ENCODE results near the gene ZNF436.

The ZNF436 gene

DNA sequence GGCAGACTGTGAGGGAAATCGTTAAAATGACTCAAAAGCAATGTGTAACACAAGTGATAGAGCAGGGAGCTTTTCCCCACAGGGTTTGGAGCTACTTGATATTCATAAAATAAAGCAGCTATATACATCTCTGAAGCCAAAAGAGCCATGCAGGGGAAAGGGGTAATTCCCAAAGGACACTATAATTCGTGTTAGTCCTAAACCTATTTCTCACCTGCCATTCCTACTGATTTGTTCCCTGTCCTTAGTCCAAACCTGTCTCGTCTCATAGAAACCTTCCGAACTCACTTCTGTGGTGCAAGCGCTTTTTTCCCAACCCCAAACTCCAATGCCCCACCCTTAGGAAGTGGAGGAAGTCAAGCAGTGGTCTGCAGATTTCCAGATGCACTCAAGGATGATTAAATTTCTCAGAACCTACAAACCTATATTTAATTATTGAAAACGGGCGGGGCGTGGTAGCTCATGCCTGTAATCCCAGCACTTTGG lies 24.6 kb downstream of the ZNF436 start:
- H4K20me1 ChIP-seq: peaks cover 34% of the 10 kb centered on the region
- no peak for TF ChIP-seq Cebpa-rat (IDR thresholded peaks at IDR 0.05)
- H3K4me1 ChIP-seq: peaks cover 29% of the 10 kb centered on the region
- no peaks in the 10 kb centered on the region for H3K27me3 ChIP-seq
- peaks cover 8% of the 10 kb centered on the region; the same call in 1 of the 2 replicates for H3K36me3 ChIP-seq
- peak overlapping the region; percentile 99 for H3K9ac ChIP-seq
- peak overlapping the region; percentile 100 for H3K27ac ChIP-seq
- H3K4me3 ChIP-seq: peak overlapping the region; percentile 87
- peaks cover 8% of the 10 kb centered on the region; the same call in 1 of the 2 replicates for H3K9me3 ChIP-seq
- H3K4me2 ChIP-seq: peak overlapping the region; percentile 88

DNA sequence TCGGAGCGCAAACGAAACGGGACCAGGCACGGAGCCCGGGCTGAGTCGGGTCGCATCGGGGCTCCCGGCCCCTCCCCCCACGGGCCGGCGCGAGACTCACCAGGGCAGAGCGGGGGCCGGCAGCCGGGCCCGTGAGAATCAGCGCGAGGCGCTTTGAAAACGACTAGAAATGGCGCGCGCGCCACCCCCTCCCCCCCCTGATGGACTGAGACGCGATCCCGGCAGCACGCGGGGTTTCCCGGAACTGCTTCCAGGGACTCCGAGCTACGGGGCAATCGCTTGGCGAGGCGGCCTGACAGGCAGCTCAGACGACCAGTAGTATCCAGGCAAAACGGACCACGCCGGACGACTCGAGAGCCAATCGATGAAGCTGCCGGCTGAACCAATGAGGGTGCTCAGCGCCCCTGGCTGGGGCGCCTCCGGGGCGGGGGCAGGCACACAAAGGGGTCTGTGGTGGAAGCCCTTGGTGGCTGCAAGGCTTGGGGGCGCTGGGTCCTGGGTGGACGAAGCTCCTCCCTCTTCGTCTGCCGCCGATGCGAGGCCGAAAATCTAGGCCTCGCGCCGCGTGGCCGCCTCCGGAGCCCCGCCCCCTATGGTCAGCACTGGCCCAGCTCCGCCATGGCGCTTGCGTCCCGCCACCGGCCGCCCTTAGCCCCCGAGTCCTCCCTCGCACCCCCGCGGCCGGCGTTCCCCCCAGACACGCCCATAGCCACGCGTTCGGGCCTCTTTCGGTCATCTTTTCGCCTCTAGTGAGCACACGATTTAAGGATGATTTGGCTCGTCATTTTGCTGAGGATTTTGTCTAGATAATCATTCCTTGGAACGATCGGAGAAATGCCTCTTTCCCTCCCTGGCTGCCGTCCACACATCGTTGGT lies 25.3 kb downstream of the ZNF436 start, which contains the start of gene HNRNPR:
HNRNPR (minus strand) TSS at position 174 of the 876 bp plus-strand sequence. CDS start 3,276 bp downstream, outside the sequence.
- no peaks in the 10 kb centered on the region for H3K27me3 ChIP-seq
- peak within 1 kb of the TSS; percentile 100 for H3K27ac ChIP-seq
- no peak for TF ChIP-seq Cebpa-rat (IDR thresholded peaks at IDR 0.05)
- H3K4me3 ChIP-seq: peak within 1 kb of the TSS; percentile 87
- H3K4me1 ChIP-seq: peaks cover 36% of the 10 kb centered on the region
- peak within 1 kb of the TSS; percentile 99 for H3K9ac ChIP-seq
- H3K9me3 ChIP-seq: peaks cover 8% of the 10 kb centered on the region; the same call in 1 of the 2 replicates
- peaks cover 41% of the 10 kb centered on the region for H4K20me1 ChIP-seq
- peaks cover 13% of the 10 kb centered on the region; the same call in 1 of the 2 replicates for H3K36me3 ChIP-seq
- peak within 1 kb of the TSS; percentile 90 for H3K4me2 ChIP-seq

DNA sequence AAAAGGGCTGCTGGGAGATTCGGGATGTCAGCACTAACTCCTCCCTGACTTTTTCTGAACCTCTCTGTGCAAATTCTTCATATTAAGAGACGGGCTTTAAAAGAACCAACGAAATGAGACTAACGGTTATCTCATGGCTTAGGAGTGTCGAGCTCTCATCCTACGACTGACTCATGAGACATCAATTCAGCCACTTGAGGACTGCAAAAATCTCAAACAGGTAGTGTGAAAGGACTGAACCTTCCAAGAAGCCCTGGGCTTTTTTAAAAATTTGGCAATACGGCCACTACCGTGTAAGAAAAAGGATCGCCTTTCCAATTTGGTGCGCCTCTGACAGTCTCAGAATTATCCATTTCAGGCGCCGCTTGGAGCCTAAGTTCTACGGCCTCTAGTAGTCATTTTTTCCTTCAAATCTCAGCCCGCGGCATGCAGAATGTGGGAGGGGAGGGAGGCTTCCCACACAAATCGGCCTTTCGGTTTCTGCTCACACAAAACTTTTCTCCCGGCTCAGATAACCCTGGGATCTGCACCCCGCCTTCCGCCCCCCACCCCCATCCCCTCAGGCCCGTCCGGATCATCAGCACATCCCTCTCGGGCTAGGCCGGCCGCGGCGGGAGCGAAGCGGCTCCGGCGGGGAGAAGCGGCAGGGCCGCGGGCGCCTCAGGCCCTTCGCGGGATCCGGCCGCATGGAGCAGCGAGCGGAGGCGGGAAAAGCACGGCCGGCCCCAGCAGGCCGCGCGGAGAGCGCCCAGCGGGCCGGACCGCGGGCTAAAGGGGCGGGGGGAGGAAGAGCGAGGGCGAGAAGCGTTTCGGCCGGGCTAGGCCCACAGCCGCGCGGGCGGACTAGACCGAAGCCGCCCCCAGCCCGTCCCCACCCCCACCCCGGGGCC lies 26.2 kb downstream of the ZNF436 start:
- H4K20me1 ChIP-seq: peaks cover 50% of the 10 kb centered on the region
- peaks cover 8% of the 10 kb centered on the region; the same call in 1 of the 2 replicates for H3K9me3 ChIP-seq
- no peak for TF ChIP-seq Cebpa-rat (IDR thresholded peaks at IDR 0.05)
- peak overlapping the region; percentile 100 for H3K27ac ChIP-seq
- peaks cover 39% of the 10 kb centered on the region for H3K4me1 ChIP-seq
- H3K4me3 ChIP-seq: peak overlapping the region; percentile 87
- H3K9ac ChIP-seq: peak overlapping the region; percentile 99
- H3K36me3 ChIP-seq: peaks cover 20% of the 10 kb centered on the region; the same call in 1 of the 2 replicates
- H3K27me3 ChIP-seq: no peaks in the 10 kb centered on the region
- H3K4me2 ChIP-seq: peak overlapping the region; percentile 90

DNA sequence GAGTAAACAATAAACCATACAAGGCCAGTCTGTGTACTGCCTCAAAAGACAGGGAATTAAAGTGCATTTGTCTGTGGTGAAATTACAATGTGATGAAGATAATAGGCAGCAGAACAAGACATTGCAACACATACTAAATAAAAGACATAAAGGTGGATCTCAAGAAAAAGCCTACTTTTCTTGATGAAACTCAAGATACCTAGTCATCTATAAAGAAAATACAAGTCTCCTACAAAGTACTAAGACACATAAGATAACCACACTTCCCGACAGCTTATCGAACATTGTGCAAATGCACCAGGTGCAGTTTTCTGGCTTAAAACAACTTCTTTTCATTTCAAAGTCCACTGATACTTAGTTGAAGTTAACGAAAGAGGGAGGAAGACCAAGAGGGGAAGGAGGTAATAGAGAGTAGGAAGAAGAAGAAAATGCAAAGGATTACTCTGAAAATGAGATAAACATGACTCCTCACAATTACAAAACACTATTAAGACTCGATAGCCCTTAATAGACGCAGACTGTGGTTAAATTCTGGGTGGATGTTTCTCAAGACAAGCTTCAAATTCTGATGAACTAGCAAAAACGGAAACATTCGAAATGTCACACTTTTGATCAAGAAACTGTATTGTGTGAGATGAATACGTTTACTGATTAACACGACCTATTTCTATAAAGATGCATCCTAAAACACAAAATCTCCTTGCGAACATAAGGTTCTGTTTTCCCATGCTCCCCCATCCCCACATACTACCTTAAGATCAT lies 27.5 kb downstream of the ZNF436 start:
- peak overlapping the region; percentile 90 for H3K4me2 ChIP-seq
- no peaks in the 10 kb centered on the region for H3K27me3 ChIP-seq
- TF ChIP-seq Cebpa-rat (IDR thresholded peaks at IDR 0.05): no peak
- peaks cover 8% of the 10 kb centered on the region; the same call in 1 of the 2 replicates for H3K9me3 ChIP-seq
- H3K27ac ChIP-seq: peak overlapping the region; percentile 100
- H4K20me1 ChIP-seq: peaks cover 63% of the 10 kb centered on the region
- peak overlapping the region; percentile 99 for H3K9ac ChIP-seq
- H3K36me3 ChIP-seq: peaks cover 34% of the 10 kb centered on the region
- peak overlapping the region; percentile 87 for H3K4me3 ChIP-seq
- H3K4me1 ChIP-seq: peaks cover 39% of the 10 kb centered on the region

DNA sequence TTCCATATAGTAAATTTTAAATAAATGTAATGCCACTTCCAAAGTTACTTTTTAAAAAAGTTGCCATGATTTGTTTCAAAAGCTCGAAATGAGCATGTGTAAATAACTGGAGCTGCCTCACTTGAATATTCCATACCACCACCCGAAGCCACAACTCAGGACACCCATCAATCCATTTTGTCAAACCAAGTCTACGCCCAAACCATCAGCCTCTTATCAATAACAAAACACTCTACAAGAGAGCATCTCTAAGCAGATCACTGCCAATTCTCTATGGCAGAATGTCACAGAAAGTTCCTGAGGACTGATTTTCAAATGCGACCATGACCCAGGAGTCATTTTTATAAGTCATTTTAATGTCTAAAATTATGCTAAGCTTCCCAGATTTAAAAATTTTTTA lies 30.0 kb downstream of the ZNF436 start:
- Histone ChIP-seq H3K9ac (no peak overlapping the region; the same call in 1 of the 2 replicates), H3K36me3 (peaks cover 58% of the 10 kb centered on the region)

DNA sequence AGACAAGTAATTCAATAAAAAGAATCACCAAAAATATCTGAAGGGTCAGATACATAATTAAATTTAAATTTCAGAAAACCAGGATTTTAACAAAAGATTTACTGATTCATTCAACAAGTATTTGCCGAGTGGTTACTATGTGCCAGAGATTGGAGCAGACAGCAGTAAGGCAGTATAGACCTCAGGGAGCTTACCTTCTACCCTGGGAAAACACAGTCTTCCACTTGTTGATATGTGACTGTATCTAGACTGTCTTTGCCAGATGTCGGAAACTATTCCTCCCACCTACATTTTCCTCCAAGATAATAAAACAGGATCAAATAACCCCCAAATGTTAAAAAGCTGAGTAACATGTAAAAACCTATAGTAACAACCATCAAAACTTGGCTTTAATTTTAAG lies 31.8 kb downstream of the ZNF436 start:
- Histone ChIP-seq H3K27ac (no peak overlapping the region), H3K4me1 (peaks cover 32% of the 10 kb centered on the region), H3K4me2 (no peak overlapping the region), H3K4me3 (no peak overlapping the region), H3K27me3 (no peaks in the 10 kb centered on the region), H4K20me1 (peaks cover 100% of the 10 kb centered on the region), H3K36me3 (peaks cover 75% of the 10 kb centered on the region), H3K9me3 (no peaks in the 10 kb centered on the region), H3K9ac (no peak overlapping the region)
- TF ChIP-seq Cebpa-rat (IDR thresholded peaks at IDR 0.05): no peak

More for the DNA sequence above, 30.0 kb downstream of the ZNF436 start:
- Histone ChIP-seq H3K27me3 (no peaks in the 10 kb centered on the region), H3K9me3 (no peaks in the 10 kb centered on the region), H3K27ac (no peak overlapping the region), H3K4me1 (peaks cover 32% of the 10 kb centered on the region), H3K4me3 (no peak overlapping the region), H3K4me2 (peak overlapping the region; percentile 90), H4K20me1 (peaks cover 88% of the 10 kb centered on the region)
- no peak for TF ChIP-seq Cebpa-rat (IDR thresholded peaks at IDR 0.05)

DNA sequence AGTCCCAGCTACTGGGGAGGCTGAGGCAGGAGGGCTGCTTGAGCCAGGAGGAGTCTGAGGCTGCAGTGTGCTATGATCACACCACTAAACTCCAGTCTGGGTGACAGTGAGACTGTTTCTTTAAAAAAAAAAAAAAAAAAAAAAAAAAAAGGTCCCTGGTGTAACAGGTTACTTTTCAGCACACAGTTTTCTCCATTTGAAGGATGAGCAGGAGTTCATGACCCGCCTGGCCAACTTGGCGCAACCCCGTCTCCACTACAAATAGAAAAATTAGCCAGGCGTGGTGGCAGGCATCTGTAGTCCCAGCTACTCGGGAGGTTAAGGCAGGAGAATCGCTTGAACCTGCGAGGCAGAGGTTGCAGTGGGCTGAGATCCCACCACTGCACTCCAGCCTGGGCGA lies 37.9 kb downstream of the ZNF436 start:
- TF ChIP-seq Cebpa-rat (IDR thresholded peaks at IDR 0.05): no peak

DNA sequence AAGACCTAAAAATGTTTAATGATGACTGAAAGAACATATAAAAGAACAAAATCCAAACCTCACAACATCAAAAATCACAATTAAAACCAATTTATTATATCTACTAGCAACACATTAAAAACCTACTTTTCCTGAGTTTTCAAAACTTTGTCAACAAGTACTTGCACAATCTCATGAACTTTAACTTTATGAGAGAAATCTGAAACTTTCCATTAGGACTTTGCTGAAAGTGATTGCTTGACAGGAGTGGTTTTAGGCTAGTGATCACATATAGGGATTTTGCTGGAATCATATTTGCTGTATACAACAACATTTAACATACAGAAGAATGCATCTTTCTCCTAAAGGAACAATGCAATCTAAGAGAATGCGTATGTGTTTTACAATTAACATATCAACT lies 38.8 kb downstream of the ZNF436 start:
- TF ChIP-seq Cebpa-rat (IDR thresholded peaks at IDR 0.05): no peak
- Histone ChIP-seq H3K4me2 (no peak overlapping the region), H3K36me3 (peaks cover 99% of the 10 kb centered on the region), H3K27me3 (no peaks in the 10 kb centered on the region), H3K9me3 (no peaks in the 10 kb centered on the region), H3K9ac (no peak overlapping the region), H4K20me1 (peaks cover 100% of the 10 kb centered on the region), H3K27ac (no peak overlapping the region), H3K4me3 (no peak overlapping the region), H3K4me1 (no peaks in the 10 kb centered on the region)

More for the DNA sequence above, 37.9 kb downstream of the ZNF436 start:
- H3K9ac ChIP-seq: no peak overlapping the region
- H3K4me2 ChIP-seq: no peak overlapping the region
- H3K9me3 ChIP-seq: no peaks in the 10 kb centered on the region
- no peaks in the 10 kb centered on the region for H3K27me3 ChIP-seq
- H4K20me1 ChIP-seq: peaks cover 100% of the 10 kb centered on the region
- no peaks in the 10 kb centered on the region for H3K4me1 ChIP-seq
- peaks cover 99% of the 10 kb centered on the region for H3K36me3 ChIP-seq
- no peak overlapping the region for H3K4me3 ChIP-seq
- H3K27ac ChIP-seq: no peak overlapping the region

DNA sequence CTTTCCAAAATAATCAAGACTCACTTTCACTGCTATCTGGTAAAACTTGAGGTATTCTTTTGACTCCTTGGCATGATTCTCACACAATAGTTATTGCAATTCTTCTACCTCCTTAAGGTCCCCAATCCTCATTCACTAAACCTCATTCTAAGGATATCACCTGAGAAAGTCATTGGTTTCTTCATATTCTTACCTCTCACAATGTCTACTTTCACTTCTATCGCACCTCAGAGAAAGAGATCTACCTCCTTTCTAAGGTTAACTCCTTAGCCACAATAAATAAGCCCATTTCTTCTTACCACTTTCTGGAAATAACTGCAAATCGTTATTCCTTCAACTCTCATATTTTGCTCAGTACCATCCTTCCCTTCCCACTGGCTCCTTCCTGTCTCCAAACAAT lies 44.2 kb downstream of the ZNF436 start:
- H3K9me3 ChIP-seq: no peaks in the 10 kb centered on the region
- peaks cover 100% of the 10 kb centered on the region for H4K20me1 ChIP-seq
- H3K36me3 ChIP-seq: peaks cover 97% of the 10 kb centered on the region
- H3K4me1 ChIP-seq: peaks cover 16% of the 10 kb centered on the region; the same call in 1 of the 2 replicates
- no peaks in the 10 kb centered on the region for H3K27me3 ChIP-seq
- no peak for TF ChIP-seq Cebpa-rat (IDR thresholded peaks at IDR 0.05)
- no peak overlapping the region for H3K4me3 ChIP-seq
- no peak overlapping the region for H3K4me2 ChIP-seq
- no peak overlapping the region for H3K9ac ChIP-seq
- H3K27ac ChIP-seq: no peak overlapping the region

All from BLaER1 (cell line).